H1 (cell line): ENCODE measurements around the gene RAB31. TPM values are rescaled to one million over a fixed set of nuclear protein-coding genes. Genes with fewer than 3 reads are reported as not detected.

Experiments
- CTCF ChIA-PET: fragments of 300-600 bp; sonication (Branson Sonifier 250); formaldehyde crosslinking; loops from one replicate; lab custom pipeline; 2021; ENCODE audit not compliant: partially characterized antibody; lab: Charles Lee
- POLR2A ChIA-PET: fragments of 300-600 bp; sonication (Branson Sonifier 250); formaldehyde crosslinking; loops from one replicate; lab custom pipeline; 2021; ENCODE audit warnings: inconsistent platforms; ENCODE audit not compliant: partially characterized antibody; lab: Charles Lee
- DNase-seq, 2 experiments: peaks; one replicate each; pipeline versions ENCODE4 v3.0.0 to v3.0.0-alpha.2; 2010 to 2022; ENCODE audit warnings: low spot score in 2 of 2, low read depth in 1 of 2, mixed read lengths in 1 of 2
- FAIRE-seq: peaks from 2 replicates; lab custom pipeline; 2011; peaks lifted over from hg19 to GRCh38; lab: Jason Lieb, UNC
- H2AFZ ChIP-seq: 2 replicates; pipeline ENCODE4 v1.8.1; 2012; ENCODE audit warnings: low read length, inconsistent platforms
- H2AK5ac ChIP-seq: 2 replicates; pipeline ENCODE4 v1.6.1; 2013; ENCODE audit warnings: low read depth, low read length
- H2BK120ac ChIP-seq: replicated peaks from 2 replicates; pipeline ENCODE3; 2013; ENCODE audit warnings: low read depth, low read length, inconsistent platforms
- H2BK12ac ChIP-seq: 2 replicates; pipeline ENCODE4 v1.6.1; 2013; ENCODE audit warnings: low read depth, low read length
- H2BK15ac ChIP-seq: 2 replicates; pipeline ENCODE4 v1.6.1; 2013; ENCODE audit warnings: low read length
- H2BK20ac ChIP-seq: 2 replicates; pipeline ENCODE4 v1.6.1; 2013; ENCODE audit warnings: low read length
- H2BK5ac ChIP-seq: 2 replicates; pipeline ENCODE4 v1.6.1; 2013; ENCODE audit warnings: low read depth, low read length
- H3K14ac ChIP-seq: 2 replicates; pipeline ENCODE4 v1.6.1; 2013; ENCODE audit warnings: inconsistent platforms; ENCODE audit not compliant: insufficient read length
- H3K18ac ChIP-seq: 2 replicates; pipeline ENCODE4 v1.6.1; 2013; ENCODE audit warnings: low read length; ENCODE audit errors: extremely low read depth
- H3K23ac ChIP-seq: 2 replicates; pipeline ENCODE4 v1.6.1; 2013; ENCODE audit warnings: inconsistent platforms; ENCODE audit not compliant: insufficient read length
- H3K23me2 ChIP-seq: 2 replicates; pipeline ENCODE4 v1.6.1; 2013; ENCODE audit warnings: low read depth, low read length
- H3K27ac ChIP-seq: 2 replicates; pipeline ENCODE4 v1.6.1; 2011; ENCODE audit warnings: low read depth, low read length, inconsistent platforms
- H3K27me3 ChIP-seq, 4 experiments: replicated peaks in 1 of 4; 1 replicate in 1 of 4; 2 replicates in 3 of 4; pipeline versions ENCODE4 v1.6.1 to v1.8.1; 2011 to 2013; ENCODE audit warnings: low read length in 3 of 4, mild to moderate bottlenecking in 3 of 4, inconsistent platforms in 2 of 4, mixed read lengths in 2 of 4, moderate library complexity in 1 of 4; ENCODE audit not compliant: control insufficient read depth in 3 of 4, insufficient read depth in 3 of 4; ENCODE audit errors: extremely low read depth in 1 of 4
- H3K36me3 ChIP-seq, 4 experiments: 2 replicates each; pipeline versions ENCODE4 v1.6.1 to v1.8.1; 2011 to 2013; ENCODE audit warnings: mild to moderate bottlenecking in 4 of 4, low read length in 3 of 4, moderate library complexity in 2 of 4, control low read depth in 1 of 4, inconsistent platforms in 1 of 4; ENCODE audit not compliant: insufficient read depth in 4 of 4, control insufficient read depth in 2 of 4
- H3K4ac ChIP-seq: replicated peaks from 2 replicates; pipeline ENCODE3; 2013; ENCODE audit warnings: low read length, low read depth, mixed read lengths, inconsistent platforms; ENCODE audit not compliant: insufficient read length
- H3K4me1 ChIP-seq, 4 experiments: replicated peaks in 1 of 4; 1 replicate in 1 of 4; 2 replicates in 3 of 4; pipeline versions ENCODE4 v1.6.1 to v1.8.1; 2011 to 2013; ENCODE audit warnings: low read length in 3 of 4, inconsistent platforms in 2 of 4, mixed read lengths in 1 of 4; ENCODE audit not compliant: insufficient read depth in 4 of 4, control insufficient read depth in 3 of 4
- H3K4me2 ChIP-seq, 2 experiments: 2 replicates each; pipeline versions ENCODE4 v1.6.1 to v1.8.1; 2011 to 2013; ENCODE audit warnings: low read depth in 2 of 2, low read length in 2 of 2, control low read depth in 1 of 2, inconsistent platforms in 1 of 2, mild to moderate bottlenecking in 1 of 2; ENCODE audit not compliant: insufficient read depth in 1 of 2
- H3K4me3 ChIP-seq, 4 experiments: fragments of 200-600, 300-600 bp in 1 of 4; sonication (generic), shearing (Covaris generic), sonication (Bioruptor Twin) in 1 of 4; 2 replicates each; pipeline versions ENCODE4 v1.5.1 to v1.8.1; 2011 to 2016; ENCODE audit warnings: low read length in 4 of 4, low read depth in 3 of 4, control low read depth in 2 of 4, inconsistent platforms in 2 of 4, mild to moderate bottlenecking in 2 of 4, mixed read lengths in 1 of 4, moderate library complexity in 1 of 4; ENCODE audit not compliant: insufficient read depth in 2 of 4; ENCODE audit errors: extremely low read depth in 1 of 4
- H3K56ac ChIP-seq: replicated peaks from 2 replicates; pipeline ENCODE3; 2013; ENCODE audit warnings: low read depth, mild to moderate bottlenecking, mixed read lengths, low read length, inconsistent platforms; ENCODE audit not compliant: insufficient read length
- H3K79me1 ChIP-seq: 2 replicates; pipeline ENCODE4 v1.6.1; 2013; ENCODE audit warnings: low read depth, low read length, control low read depth
- H3K79me2 ChIP-seq, 2 experiments: 2 replicates each; pipeline versions ENCODE4 v1.6.1 to v1.8.1; 2012 to 2013; ENCODE audit warnings: low read length in 2 of 2, mild to moderate bottlenecking in 2 of 2, inconsistent platforms in 1 of 2; ENCODE audit not compliant: insufficient read depth in 2 of 2, control insufficient read depth in 1 of 2
- H3K9ac ChIP-seq, 4 experiments: replicated peaks in 1 of 4; 1 replicate in 1 of 4; 2 replicates in 3 of 4; pipeline versions ENCODE4 v1.6.1 to v1.8.1; 2011 to 2013; ENCODE audit warnings: low read depth in 3 of 4, low read length in 3 of 4, control low read depth in 2 of 4, mild to moderate bottlenecking in 2 of 4, moderate library complexity in 2 of 4, inconsistent platforms in 1 of 4; ENCODE audit errors: extremely low read depth in 1 of 4
- H3K9me3 ChIP-seq, 2 experiments: 2 replicates each; pipeline versions ENCODE4 v1.6.1 to v1.8.1; 2012 to 2013; ENCODE audit warnings: mild to moderate bottlenecking in 2 of 2, moderate library complexity in 2 of 2, control low read depth in 1 of 2, inconsistent platforms in 1 of 2, low read depth in 1 of 2, low read length in 1 of 2, mixed read lengths in 1 of 2; ENCODE audit not compliant: insufficient read depth in 2 of 2
- H4K20me1 ChIP-seq, 2 experiments: replicated peaks in 1 of 2; 2 replicates each; pipeline versions ENCODE3 to v1.8.1; 2011 to 2013; ENCODE audit warnings: inconsistent platforms in 2 of 2, low read length in 2 of 2, mild to moderate bottlenecking in 1 of 2; ENCODE audit not compliant: insufficient read depth in 2 of 2, control insufficient read depth in 1 of 2
- H4K5ac ChIP-seq: 2 replicates; pipeline ENCODE4 v1.6.1; 2013; ENCODE audit warnings: low read length, low read depth, mixed read lengths, inconsistent platforms; ENCODE audit not compliant: insufficient read length
- H4K8ac ChIP-seq: 2 replicates; pipeline ENCODE4 v1.8.0; 2013; ENCODE audit warnings: mild to moderate bottlenecking, moderate library complexity, low read length, inconsistent platforms; ENCODE audit not compliant: insufficient read depth; ENCODE audit errors: extremely low read depth
- H4K91ac ChIP-seq: replicated peaks from 2 replicates; pipeline ENCODE3; 2013; ENCODE audit warnings: low read length, mixed read lengths, inconsistent platforms; ENCODE audit not compliant: insufficient read length
- ATF2 ChIP-seq: IDR thresholded peaks from 2 replicates; pipeline ENCODE4 v1.6.1; 2012; ENCODE audit warnings: low read length, inconsistent platforms
- BRCA1 ChIP-seq: IDR thresholded peaks from 2 replicates; pipeline ENCODE4 v1.6.1; 2012; ENCODE audit warnings: low read depth, low read length, improper control_type of control experiment
- CBX5 ChIP-seq: fragments of 300-800, 300-1000 bp; sonication (generic); IDR thresholded peaks from 2 replicates; pipeline ENCODE4 v1.7.1; 2016; ENCODE audit warnings: antibody characterized with exemption, low read length, low read depth
- EGR1 ChIP-seq: IDR thresholded peaks from 2 replicates; pipeline ENCODE4 v1.6.1; 2011; ENCODE audit warnings: low read depth, low read length, borderline replicate concordance
- JUN ChIP-seq: IDR thresholded peaks from 2 replicates; pipeline ENCODE4 v1.6.1; 2011; ENCODE audit warnings: low read depth, mild to moderate bottlenecking, improper control_type of control experiment, low read length
- PHF8 ChIP-seq: fragments of 200-600 bp; sonication (generic); conservative IDR thresholded peaks from 2 replicates; pipeline ENCODE4 v1.7.1; 2012; ENCODE audit warnings: low read depth, mild to moderate bottlenecking, inconsistent platforms, low read length, moderate library complexity
- POLR2A ChIP-seq, 2 experiments: IDR thresholded peaks; 1 replicate in 1 of 2; 2 replicates in 1 of 2; pipeline ENCODE4 v1.6.1; 2011; ENCODE audit warnings: low read depth in 2 of 2, low read length in 2 of 2, mild to moderate bottlenecking in 2 of 2; ENCODE audit errors: control extremely low read depth in 1 of 2
- SIX5 ChIP-seq: IDR thresholded peaks from 2 replicates; pipeline ENCODE4 v1.6.1; 2011; ENCODE audit warnings: mild to moderate bottlenecking, low read depth, low read length
- SP4 ChIP-seq: IDR thresholded peaks from 2 replicates; pipeline ENCODE4 v1.6.1; 2012; ENCODE audit warnings: low read length, inconsistent platforms
- SRF ChIP-seq: IDR thresholded peaks from 2 replicates; pipeline ENCODE4 v1.6.1; 2011; ENCODE audit warnings: mild to moderate bottlenecking, low read depth, low read length, moderate library complexity
- TBP ChIP-seq: IDR thresholded peaks from 2 replicates; pipeline ENCODE4 v1.6.1; 2011; ENCODE audit warnings: low read depth, low read length, improper control_type of control experiment
- WGBS, 2 experiments: shearing (Covaris generic) in 1 of 2; methylation state at CpG; one replicate each; pipeline versions ENCODE4 v1.1.6 to v1.1.7; 2013 to 2015; ENCODE audit warnings: low lambda C conversion rate in 2 of 2, mixed read lengths in 2 of 2, inconsistent platforms in 1 of 2, low coverage in 1 of 2, missing lambda C conversion rate in 1 of 2; ENCODE audit not compliant: insufficient replicate concordance in 2 of 2, insufficient coverage in 1 of 2, insufficient read length in 1 of 2; ENCODE audit errors: extremely low coverage in 1 of 2, missing lambda C conversion rate in 1 of 2; 5-methylcytosine and 5-hydroxymethylcytosine counted together
- polyA plus RNA-seq, 7 experiments: library from polyadenylated mRNA; depleted of rRNA in 3 of 7; stranded (reverse) in 5 of 7; unstranded in 2 of 7; fragments of >200 nt in 5 of 7; fragments of 200-250 nt in 2 of 7; gene quantifications; 1 replicate in 5 of 7; 2 replicates in 1 of 7; 4 replicates in 1 of 7; pipeline versions ENCODE4 v1.2.1 to v1.2.3, GENCODE V29; 2011 to 2013; ENCODE audit warnings: missing spikeins in 2 of 7, mixed read lengths in 2 of 7
- total RNA-seq: library from RNA; stranded (reverse); fragmentation: NEBNext Ultra II Directional; extraction: Animal tissue kit (Norgen Biotek cat#: 25700); gene quantifications from 2 replicates; pipeline ENCODE4 v1.2.1, GENCODE V29; 2021

RAB31 gene
- total and polyA plus RNA-seq, 2 of the 8 experiments (the other 6 are each of a cell fraction or from before 2014, with no cell fraction given), result 15.2 to 40.9 TPM

DNA sequence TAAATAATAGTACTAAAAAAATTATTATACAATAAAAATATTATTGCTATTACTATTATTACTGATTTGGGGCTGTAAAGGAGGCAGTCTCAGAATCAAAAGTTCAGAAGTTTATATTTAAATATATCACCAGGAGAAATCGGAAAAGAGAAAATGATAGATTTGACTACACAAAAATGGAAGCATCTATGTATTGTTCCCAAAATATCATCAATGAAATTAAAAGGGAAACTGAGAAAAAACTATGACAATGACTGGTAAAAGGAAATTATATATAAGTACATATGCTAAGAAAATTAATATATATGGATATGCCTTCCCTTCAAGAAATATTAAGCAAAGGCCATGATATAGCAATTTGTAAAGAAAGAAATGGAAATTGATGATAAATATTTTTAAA lies 170.0 kb downstream of the RAB31 start:
- H2AK5ac ChIP-seq, result no peak overlapping the region
- no peak overlapping the region for H2BK12ac ChIP-seq
- H4K5ac ChIP-seq, result no peak overlapping the region
- no peak overlapping the region for H2BK15ac ChIP-seq
- H2BK5ac ChIP-seq, result no peak overlapping the region
- H3K14ac ChIP-seq, result no peak overlapping the region
- no peak overlapping the region for H3K4ac ChIP-seq
- H3K9me3 ChIP-seq, result no peaks in the 10 kb centered on the region
- H3K56ac ChIP-seq, result no peak overlapping the region
- TF ChIP-seq BRCA1, result no peak
- TF ChIP-seq SP4, result no peak
- TF ChIP-seq SIX5, result no peak
- TF ChIP-seq JUN, result no peak
- TF ChIP-seq EGR1, result no peak
- no peak for TF ChIP-seq ATF2
- no peak for TF ChIP-seq PHF8
- TF ChIP-seq POLR2A (IDR thresholded peaks at IDR 0.05; ENCODE audit: control extremely low read depth in 1 of 2, low read depth in 2 of 2, low read length in 2 of 2), result no peak
- TF ChIP-seq CBX5, result no peak
- TF ChIP-seq TBP, result no peak
- TF ChIP-seq SRF, result no peak
- ChIA-PET CTCF (no interaction called here), POLR2A (no interaction called here)
- no peaks in the 10 kb centered on the region for H4K20me1 ChIP-seq
- H3K4me1 ChIP-seq, result no peaks in the 10 kb centered on the region
- DNase-seq, result no peak
- H3K4me2 ChIP-seq, result no peak overlapping the region
- H2BK20ac ChIP-seq, result no peak overlapping the region
- H3K9ac ChIP-seq, result no peak overlapping the region
- no peaks in the 10 kb centered on the region for H3K36me3 ChIP-seq
- no peak overlapping the region for H2AFZ ChIP-seq
- no peak overlapping the region for H3K4me3 ChIP-seq
- 87% methylated on average over 1 of the region's 1 CpG; no CpG with 5 or more reads in 1 of the 2 experiments for WGBS, 2 experiments
- no peak overlapping the region for H4K8ac ChIP-seq
- no peaks in the 10 kb centered on the region for H3K79me2 ChIP-seq
- no peak overlapping the region for H3K18ac ChIP-seq
- no peak overlapping the region for H3K27ac ChIP-seq
- H3K79me1 ChIP-seq, result no peaks in the 10 kb centered on the region
- no peak overlapping the region for H4K91ac ChIP-seq
- H3K23ac ChIP-seq, result no peak overlapping the region
- H3K23me2 ChIP-seq, result no peaks in the 10 kb centered on the region
- H3K27me3 ChIP-seq, result no peaks in the 10 kb centered on the region
- no peak overlapping the region for H2BK120ac ChIP-seq
- FAIRE-seq, result no peak
